Neural crest cell (in vitro differentiated cells): Measurements from ENCODE around the gene TMX2. TPM values are rescaled to one million over a fixed set of nuclear protein-coding genes. Genes with fewer than 3 reads are reported as not detected.

Experiments
- DNase-seq: peaks from one replicate; pipeline ENCODE4 v3.0.0; 2021; ENCODE audit warnings: low read depth, mixed read lengths, low spot score
- H3K27ac Mint-ChIP-seq: one replicate; pipeline ENCODE4 v1.8.0; 2021; ENCODE audit warnings: mild to moderate bottlenecking, mixed read lengths; ENCODE audit not compliant: unreplicated experiment
- H3K27me3 Mint-ChIP-seq: 2 replicates; pipeline ENCODE4 v1.8.0; 2021; ENCODE audit warnings: low read depth, mild to moderate bottlenecking, mixed read lengths
- H3K36me3 Mint-ChIP-seq: 2 replicates; pipeline ENCODE4 v1.8.0; 2021; ENCODE audit warnings: low read depth, mild to moderate bottlenecking, mixed read lengths
- H3K4me1 Mint-ChIP-seq: 2 replicates; pipeline ENCODE4 v1.8.0; 2021; ENCODE audit warnings: mixed read lengths
- H3K4me3 Mint-ChIP-seq: one replicate; pipeline ENCODE4 v1.8.0; 2021; ENCODE audit warnings: mild to moderate bottlenecking, mixed read lengths
- H3K9me3 Mint-ChIP-seq: 2 replicates; pipeline ENCODE4 v1.8.0; 2021; ENCODE audit warnings: mixed read lengths
- total RNA-seq: library from RNA; stranded (reverse); gene quantifications from 2 replicates; pipeline ENCODE4 v1.2.1, GENCODE V29; 2021
- TF ChIP-seq, protein P1 (sequence below): fragments of 200-600 bp; sonication (generic); conservative IDR thresholded peaks from 2 replicates; pipeline ENCODE4 v1.5.0; 2021; ENCODE audit warnings: antibody characterized with exemption, mild to moderate bottlenecking

TMX2 gene
- total RNA-seq, 1 donor from 2014 or later = 78.3 TPM

DNA sequence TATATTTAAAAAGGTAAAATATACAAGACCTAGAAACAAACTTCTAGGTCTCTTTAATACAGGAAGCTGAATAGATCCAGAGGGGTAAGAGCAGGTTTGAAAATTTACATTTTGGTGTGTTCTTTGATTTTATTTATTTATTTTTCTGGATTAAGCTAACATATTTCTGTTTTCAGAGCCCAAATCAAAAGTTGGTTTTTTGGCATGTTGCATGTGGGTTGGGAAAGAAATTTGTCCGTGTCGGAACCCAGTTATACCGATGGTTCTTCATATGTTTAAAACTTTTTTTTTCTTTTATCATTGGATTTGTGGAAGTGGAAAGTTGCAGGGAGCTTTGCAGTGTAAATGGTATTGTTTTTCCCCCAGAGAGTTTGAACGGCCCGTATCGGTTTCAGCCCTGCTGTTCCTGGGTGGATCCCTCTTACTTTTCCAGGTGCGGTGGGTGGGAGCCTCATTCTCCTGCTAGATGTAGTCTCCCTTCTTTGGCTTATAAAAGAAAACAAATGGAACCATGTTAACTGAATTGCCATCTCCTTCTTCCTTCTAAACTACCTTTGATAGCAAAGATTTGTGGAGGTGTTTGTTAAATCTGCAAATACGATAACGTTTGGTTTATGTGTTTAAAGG lies 50.0 kb downstream of the TMX2 start:
- Mint-ChIP-seq H3K27ac (peak overlapping the region; percentile 67), H3K4me1 (peaks cover 40% of the 10 kb centered on the region), H3K4me3 (peak overlapping the region; percentile 95), H3K9me3 (no peaks in the 10 kb centered on the region), H3K36me3 (peaks cover 7% of the 10 kb centered on the region), H3K27me3 (no peaks in the 10 kb centered on the region)
- TF ChIP-seq, protein P1, sequence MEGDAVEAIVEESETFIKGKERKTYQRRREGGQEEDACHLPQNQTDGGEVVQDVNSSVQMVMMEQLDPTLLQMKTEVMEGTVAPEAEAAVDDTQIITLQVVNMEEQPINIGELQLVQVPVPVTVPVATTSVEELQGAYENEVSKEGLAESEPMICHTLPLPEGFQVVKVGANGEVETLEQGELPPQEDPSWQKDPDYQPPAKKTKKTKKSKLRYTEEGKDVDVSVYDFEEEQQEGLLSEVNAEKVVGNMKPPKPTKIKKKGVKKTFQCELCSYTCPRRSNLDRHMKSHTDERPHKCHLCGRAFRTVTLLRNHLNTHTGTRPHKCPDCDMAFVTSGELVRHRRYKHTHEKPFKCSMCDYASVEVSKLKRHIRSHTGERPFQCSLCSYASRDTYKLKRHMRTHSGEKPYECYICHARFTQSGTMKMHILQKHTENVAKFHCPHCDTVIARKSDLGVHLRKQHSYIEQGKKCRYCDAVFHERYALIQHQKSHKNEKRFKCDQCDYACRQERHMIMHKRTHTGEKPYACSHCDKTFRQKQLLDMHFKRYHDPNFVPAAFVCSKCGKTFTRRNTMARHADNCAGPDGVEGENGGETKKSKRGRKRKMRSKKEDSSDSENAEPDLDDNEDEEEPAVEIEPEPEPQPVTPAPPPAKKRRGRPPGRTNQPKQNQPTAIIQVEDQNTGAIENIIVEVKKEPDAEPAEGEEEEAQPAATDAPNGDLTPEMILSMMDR = no peak
- DNase-seq = no peak

DNA sequence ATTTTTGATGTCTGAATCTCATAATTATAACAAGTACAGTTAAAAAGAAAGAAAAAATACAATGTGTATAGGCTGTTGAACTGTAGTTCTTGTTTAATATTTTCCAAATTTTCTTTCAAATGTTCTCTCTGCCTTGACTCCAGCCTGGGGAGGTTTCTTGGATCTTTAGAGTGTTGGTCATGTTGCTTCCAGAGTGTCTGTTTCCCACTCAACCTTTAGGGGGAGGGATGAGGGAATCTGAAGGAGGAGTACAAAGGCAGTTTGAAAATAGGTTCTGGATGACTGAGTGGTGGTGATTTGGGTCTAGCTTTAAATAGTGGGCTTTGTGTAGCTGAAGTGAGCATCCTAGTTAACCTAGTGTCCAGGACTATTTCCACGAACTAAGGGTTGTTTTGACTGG lies 51.2 kb downstream of the TMX2 start:
- no peak for DNase-seq

DNA sequence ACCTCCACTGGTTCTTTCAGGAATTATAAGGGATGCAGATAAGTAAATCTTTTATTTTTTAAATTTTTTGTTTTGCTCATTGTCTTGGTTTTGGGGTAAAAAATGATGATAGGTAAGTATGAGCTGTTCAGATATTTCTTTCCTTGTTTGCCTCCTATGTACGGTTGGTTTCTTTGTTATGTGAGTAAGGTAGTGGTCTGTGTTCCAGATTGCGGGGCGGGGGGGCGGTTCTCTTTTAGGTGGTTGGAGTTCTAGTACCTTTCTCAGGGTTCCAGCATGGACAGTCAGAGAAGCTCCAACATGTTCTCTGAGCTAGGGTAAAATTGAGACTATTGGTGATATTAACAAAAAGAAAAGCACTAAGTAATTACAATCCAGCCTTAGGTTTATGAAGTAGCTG lies 51.6 kb downstream of the TMX2 start:
- Mint-ChIP-seq H3K36me3 (peaks cover 7% of the 10 kb centered on the region), H3K9me3 (no peaks in the 10 kb centered on the region), H3K4me3 (peak overlapping the region; percentile 95), H3K27ac (peak overlapping the region; percentile 65), H3K4me1 (peaks cover 46% of the 10 kb centered on the region), H3K27me3 (no peaks in the 10 kb centered on the region)
- DNase-seq = no peak
- TF ChIP-seq, protein P1 = no peak

More for the DNA sequence above, 51.2 kb downstream of the TMX2 start:
- H3K4me1 Mint-ChIP-seq = peaks cover 46% of the 10 kb centered on the region
- peak overlapping the region; percentile 95 for H3K4me3 Mint-ChIP-seq
- H3K36me3 Mint-ChIP-seq = peaks cover 7% of the 10 kb centered on the region
- TF ChIP-seq, protein P1 = peak; percentile 51
- H3K27ac Mint-ChIP-seq = peak overlapping the region; percentile 65
- no peaks in the 10 kb centered on the region for H3K27me3 Mint-ChIP-seq
- no peaks in the 10 kb centered on the region for H3K9me3 Mint-ChIP-seq

DNA sequence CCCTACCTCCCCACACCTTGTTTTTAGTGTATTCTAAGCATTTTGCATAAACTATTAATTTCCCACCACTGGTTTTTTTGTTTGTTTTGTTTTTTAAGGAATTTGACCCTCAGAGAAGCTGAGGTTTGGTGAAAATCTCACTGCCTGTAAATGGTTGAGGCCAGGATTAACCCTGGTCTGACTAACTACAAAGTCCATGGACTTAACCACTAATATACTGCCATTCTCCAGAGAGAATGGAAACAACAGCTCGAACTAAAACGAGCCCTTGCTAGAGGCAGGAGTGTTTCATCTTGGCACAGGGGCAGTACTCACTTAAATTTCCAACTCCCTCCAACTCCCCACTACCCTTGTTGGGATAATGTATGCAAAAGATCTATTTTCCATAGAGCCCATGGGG lies 52.2 kb downstream of the TMX2 start:
- H3K27ac Mint-ChIP-seq = peak overlapping the region; percentile 58

DNA sequence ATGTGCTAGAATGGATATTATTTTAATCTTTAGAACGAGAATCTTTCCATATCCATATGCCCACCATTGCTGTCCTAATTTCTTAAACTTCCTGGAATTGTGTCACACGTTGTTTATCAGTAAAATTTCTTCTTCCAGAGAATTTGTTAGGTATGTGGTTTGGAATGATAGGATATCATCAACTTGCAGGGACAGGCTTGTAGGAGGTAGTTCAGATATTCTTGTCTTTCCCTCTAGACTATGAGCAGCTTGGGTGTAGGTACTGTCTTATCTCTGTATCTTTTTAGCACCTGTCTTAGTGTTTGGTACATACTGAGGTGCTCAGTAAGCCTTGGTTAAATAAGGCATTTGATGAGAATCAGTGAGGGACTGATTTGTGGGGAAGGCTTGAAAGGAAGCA lies 52.6 kb downstream of the TMX2 start:
- TF ChIP-seq, protein P1 = no peak
- H3K4me3 Mint-ChIP-seq = peak overlapping the region; percentile 95
- H3K36me3 Mint-ChIP-seq = peaks cover 7% of the 10 kb centered on the region
- H3K9me3 Mint-ChIP-seq = no peaks in the 10 kb centered on the region
- H3K27ac Mint-ChIP-seq = no peak overlapping the region
- no peaks in the 10 kb centered on the region for H3K27me3 Mint-ChIP-seq
- DNase-seq = no peak
- peaks cover 53% of the 10 kb centered on the region for H3K4me1 Mint-ChIP-seq

More for the DNA sequence above, 52.2 kb downstream of the TMX2 start:
- H3K4me1 Mint-ChIP-seq = peaks cover 50% of the 10 kb centered on the region
- DNase-seq = no peak
- H3K27me3 Mint-ChIP-seq = no peaks in the 10 kb centered on the region
- H3K9me3 Mint-ChIP-seq = no peaks in the 10 kb centered on the region
- peak overlapping the region; percentile 95 for H3K4me3 Mint-ChIP-seq
- peaks cover 7% of the 10 kb centered on the region for H3K36me3 Mint-ChIP-seq
- TF ChIP-seq, protein P1 = no peak
